ENCODE measurements around the gene ERFL. TPM values are rescaled to one million over a fixed set of nuclear protein-coding genes. Genes with fewer than 3 reads are reported as not detected.

ERFL gene
- total RNA-seq, 1 experiment from 2014 or later, result not detected

DNA sequence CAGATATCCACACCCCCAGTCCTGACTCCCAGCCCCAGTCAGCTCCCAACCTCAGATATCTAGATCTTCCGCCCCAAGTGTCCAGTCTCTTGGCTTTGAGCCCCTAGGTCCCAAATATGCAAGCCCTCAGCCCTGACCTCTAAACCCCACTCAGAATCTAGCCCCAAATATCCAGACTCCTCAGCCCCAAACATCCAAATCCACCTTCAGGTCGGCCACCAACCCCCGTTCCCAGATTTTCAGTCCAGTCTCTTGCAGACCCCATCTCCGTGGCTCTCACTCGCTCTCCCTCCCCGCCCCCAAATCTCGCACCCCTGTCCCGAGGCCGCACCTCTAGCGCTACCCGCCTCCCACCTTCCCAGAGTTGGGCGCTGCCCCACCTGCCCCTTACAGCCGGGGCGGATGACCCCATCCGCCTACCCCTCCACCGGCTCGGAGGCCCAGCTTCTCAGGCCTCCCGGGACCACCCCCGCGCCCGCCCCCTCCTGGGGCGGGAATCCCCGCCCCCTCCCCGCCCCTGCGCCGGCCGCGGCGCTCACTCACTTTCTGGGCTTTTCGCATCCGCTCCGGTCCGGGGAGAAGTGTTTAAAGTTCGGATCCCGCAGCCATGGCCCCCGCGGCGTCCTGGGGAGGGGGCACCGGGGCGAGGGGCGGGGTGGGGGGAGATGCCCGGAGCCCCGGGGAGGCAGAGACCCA, 604 bp downstream of the ERFL start:
- no peak for DNase-seq (ENCODE audit: low read depth)

GRCh38 chr19:41926763-41927496, 1.3 kb downstream of the ERFL start:
- no peak for DNase-seq (ENCODE audit: low read depth)

DNA sequence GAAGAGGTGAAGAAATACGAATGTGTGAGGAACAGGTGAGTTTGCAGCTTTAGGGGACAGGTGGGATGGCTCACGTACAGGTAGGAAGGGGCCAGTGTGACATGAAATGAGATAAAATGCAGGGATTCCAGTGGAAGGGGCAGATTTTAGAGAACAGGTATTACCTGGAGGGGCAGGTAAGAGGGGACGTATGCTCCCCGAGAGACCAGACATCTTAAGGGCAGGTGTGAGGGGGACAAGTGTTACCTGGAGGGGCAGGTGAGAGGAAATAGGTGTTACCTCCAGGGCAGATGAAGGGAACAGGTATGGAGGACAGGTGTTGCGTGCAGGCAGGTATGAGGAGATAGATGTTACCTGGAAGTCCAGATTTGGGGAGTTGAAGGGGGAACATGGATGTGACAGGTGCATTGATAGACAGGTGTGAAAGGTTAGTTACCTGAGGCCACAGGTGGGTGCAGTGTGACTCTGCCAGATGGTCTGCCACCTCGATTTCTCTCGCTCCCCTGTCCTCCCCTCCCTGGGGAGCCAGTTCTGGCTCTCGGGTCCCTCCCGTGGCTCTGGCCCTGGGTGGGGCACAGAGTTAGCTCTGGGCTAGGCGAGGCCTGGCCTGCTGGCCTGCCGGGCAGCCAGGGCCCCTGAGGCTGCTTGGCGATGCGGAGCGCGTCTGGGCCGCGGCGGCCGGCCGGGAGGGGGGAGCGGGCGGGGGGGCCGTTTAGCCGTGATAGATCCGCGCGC, 2.1 kb downstream of the ERFL start:
- no peak for DNase-seq (ENCODE audit: low read depth)

DNA sequence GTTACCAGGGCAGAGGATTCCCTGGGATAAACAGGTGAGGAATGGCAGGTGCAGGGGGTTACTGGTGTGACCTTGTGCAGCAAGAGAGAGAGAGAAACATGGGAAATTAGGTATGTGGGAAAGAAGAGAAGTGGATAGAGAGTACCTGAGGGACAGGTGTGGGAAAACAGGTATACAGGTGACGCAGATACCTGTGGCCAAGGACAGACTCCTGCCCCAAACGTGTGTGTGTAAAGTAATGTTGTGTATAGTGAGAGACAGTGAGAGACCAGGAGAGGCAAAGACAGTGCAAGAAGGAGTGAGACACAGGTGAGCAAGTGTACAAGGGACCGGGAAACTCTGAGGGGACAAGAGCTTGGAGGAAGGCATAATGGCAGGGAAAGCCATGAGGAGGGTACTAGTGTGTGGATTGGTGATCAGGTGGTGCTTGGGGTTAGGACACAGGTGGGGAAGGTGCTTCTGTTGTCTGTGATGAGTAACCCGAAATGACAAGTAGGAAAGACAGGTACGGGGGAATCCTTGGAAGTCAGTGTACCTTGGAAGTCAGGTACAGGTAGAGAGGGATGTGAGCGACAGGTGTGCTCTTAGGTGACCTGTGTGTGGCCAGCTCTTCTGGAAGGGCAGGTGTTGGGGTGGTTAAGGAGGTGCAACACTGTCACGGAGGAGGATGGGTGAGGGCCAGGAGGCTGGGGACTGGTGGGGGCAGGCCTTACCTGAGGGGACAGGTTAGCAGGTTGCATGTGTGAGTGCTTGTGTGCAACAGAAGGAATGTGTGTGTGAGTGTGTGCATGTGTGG, 2.8 kb downstream of the ERFL start:
- DNase-seq (ENCODE audit: low read depth), result no peak

DNA sequence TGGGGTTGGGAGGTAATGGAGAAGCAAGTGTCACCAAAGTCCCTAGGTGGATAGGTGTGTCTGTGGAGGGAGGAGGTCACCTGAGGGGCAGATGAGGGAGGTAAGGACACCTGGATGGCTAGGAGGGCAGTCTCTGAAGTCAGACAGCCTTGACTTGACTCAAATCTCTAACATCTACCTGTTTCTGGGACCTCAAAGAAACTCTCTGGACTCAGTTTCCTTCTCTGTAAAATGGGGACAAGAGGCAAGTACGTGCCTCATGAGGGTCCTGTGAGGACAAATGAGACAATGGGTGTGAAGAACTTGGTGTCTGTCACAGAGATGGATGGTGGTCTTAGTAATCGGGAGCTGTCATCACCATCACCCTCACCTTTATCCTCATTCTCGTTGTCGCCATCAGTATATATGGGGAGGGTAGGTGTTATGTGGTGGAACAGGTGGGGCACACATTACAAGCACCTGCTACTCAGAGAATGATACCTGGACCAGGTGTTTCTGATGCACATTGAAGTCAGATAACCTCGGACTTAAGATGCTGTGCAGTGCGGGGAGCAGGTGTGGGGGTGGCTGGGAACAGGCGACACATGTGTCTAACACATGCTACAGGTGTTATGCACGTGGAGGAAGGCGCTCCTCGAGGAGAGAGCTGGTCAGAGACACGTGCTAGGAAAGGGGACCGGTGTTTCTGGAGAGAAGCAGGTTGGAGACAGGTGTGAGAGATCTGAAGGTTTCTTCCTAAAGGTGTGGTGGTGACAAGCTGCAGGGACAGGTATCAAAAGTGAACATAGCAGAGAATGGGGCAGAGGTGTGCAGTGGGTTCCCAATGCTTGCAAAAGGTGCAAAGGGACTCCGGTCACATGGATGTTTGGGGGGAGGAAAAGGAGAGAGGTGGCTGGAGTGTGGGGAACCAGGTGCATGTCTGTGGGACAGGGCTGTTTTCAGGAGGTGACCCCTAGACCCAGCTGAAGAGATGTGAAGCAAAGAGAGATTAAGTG, 3.8 kb downstream of the ERFL start:
- DNase-seq (ENCODE audit: low read depth), result no peak

GRCh38 chr19:41923045-41923788, 5.0 kb downstream of the ERFL start:
- no peak for DNase-seq (ENCODE audit: low read depth)

- no peak for DNase-seq (ENCODE audit: low read depth)
These were observed 5.7 kb downstream of the ERFL start for GRCh38 chr19:41922585-41922984.

GRCh38 chr19:41921577-41922576, 6.4 kb downstream of the ERFL start:
- no peak for DNase-seq (ENCODE audit: low read depth)

GRCh38 chr19:41920882-41921576, 7.2 kb downstream of the ERFL start:
- DNase-seq (ENCODE audit: low read depth), result no peak

GRCh38 chr19:41919948-41920712, 8.1 kb downstream of the ERFL start:
- DNase-seq (ENCODE audit: low read depth), result no peak

DNA sequence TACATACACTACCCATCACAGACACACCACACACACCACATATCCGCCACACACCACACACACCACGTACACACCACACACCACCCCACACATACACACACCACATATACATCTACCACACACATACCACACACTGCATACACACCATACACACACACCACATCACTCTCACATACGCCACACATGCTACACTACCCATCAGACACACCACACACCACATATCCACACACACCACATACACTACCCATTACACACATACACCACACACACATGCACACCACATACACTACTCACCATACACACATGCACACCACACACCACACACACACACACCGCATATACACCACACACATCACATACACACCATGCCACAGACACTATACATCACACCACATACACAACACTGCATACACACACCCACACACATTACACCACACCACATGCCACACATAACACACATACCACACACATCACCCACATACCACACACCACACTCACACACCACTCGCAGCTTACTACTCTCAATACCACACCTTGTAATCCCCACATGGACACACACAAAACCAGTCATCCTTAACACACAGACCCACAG, 9.5 kb downstream of the ERFL start:
- DNase-seq (ENCODE audit: low read depth), result no peak

GRCh38 chr19:41918095-41918494, 10.2 kb downstream of the ERFL start:
- DNase-seq (ENCODE audit: low read depth), result no peak

- DNase-seq (ENCODE audit: low read depth), result no peak
These were observed 10.6 kb downstream of the ERFL start for GRCh38 chr19:41917676-41918075.

- no peak for DNase-seq (ENCODE audit: low read depth)
These were observed 12.4 kb downstream of the ERFL start for GRCh38 chr19:41915776-41916414.

GRCh38 chr19:41915021-41915775, 13.1 kb downstream of the ERFL start:
- no peak for DNase-seq (ENCODE audit: low read depth)

Data from LHCN-M2 (cell line).